Measurements from ENCODE around the gene ARL10.
A peak's percentile ranks its signal among the peaks of the same experiment; 100 is the strongest.

Gene ARL10, protein sequence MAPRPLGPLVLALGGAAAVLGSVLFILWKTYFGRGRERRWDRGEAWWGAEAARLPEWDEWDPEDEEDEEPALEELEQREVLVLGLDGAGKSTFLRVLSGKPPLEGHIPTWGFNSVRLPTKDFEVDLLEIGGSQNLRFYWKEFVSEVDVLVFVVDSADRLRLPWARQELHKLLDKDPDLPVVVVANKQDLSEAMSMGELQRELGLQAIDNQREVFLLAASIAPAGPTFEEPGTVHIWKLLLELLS

DNA sequence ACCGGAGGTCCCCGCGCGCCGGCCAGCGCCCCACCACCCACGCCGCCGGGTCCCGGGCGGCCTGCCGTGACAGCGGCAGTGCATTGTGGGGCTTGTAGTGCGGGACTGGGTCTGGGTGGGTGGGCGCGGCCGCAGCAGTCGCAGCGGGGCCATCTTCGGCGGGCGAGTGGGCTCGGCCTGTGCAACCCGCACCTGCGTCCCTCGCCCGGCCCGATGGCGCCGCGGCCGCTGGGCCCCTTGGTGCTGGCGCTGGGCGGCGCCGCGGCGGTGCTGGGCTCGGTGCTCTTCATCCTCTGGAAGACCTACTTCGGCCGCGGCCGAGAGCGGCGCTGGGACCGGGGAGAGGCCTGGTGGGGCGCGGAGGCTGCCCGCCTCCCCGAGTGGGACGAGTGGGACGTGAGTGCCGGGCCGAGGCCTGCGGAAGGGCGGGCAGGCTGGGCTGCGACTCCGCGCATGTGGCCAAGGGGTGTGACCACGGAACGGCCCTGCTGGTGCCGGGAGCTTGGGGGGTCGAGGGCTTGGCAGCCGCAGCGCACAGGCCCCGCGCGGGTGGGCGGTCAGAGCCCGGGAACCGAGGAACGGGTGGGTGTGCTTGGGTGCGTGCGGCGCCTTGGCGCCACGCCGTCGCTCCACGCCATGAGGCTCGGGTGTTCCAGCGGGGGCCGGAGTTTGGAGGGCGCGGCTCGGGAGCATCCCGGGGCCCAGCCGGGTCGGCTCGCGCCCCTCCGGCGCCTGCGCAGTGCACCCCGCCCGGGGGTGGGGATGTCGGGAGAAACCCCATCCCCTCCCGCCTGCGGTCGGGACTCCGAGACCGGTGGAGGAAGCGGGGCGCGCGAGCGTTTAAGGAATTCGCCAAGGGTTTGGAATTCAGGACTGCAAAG lies at the start of gene ARL10:
ARL10 (plus strand) TSS at position 137 of the 881 bp plus-strand sequence; CDS start at position 214, 77 bp downstream.
- peak; percentile 49 for DNase-seq (ENCODE audit: low spot score)

- no peak for DNase-seq (ENCODE audit: low spot score)
Observed at GRCh38 chr5:176317534-176318374, 47.5 kb upstream of the ARL10 start.

DNA sequence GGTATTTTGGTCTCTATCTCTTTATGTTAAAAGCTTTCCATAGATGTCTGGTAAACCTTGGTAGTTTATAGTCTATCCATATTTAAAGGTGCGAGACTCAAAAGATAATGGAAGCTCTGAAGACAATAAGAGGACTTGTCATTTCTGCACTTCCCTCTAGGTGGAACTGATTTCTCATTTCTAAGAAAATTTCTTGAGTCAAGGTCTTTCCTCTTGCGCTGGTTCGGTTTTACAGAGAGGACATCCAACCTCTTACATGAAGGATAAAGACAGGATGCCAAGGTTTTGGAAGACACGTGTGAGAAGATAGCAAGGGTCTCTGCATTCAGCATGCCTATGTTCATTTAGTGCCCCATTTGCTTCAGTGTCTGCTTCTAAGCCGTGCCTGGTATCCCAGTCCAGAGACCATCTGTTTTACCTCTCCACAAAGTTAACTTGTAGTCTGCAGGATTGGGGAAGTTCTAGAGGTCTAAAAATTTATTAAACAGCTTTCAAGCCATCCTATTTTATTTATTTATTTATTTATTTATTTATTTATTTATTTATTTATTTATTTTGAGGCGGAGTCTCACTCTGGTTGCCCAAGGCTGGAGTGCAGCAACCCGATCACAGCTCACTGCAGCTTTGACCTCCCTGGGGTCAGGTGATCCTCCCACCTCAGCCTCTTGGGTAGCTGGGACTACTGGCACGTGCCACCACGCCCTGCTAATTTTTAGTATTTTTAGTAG lies 45.3 kb upstream of the ARL10 start:
- no peak for DNase-seq (ENCODE audit: low spot score)

- DNase-seq (ENCODE audit: low spot score), result no peak
Observed at GRCh38 chr5:176320577-176320976, 44.7 kb upstream of the ARL10 start.

DNA sequence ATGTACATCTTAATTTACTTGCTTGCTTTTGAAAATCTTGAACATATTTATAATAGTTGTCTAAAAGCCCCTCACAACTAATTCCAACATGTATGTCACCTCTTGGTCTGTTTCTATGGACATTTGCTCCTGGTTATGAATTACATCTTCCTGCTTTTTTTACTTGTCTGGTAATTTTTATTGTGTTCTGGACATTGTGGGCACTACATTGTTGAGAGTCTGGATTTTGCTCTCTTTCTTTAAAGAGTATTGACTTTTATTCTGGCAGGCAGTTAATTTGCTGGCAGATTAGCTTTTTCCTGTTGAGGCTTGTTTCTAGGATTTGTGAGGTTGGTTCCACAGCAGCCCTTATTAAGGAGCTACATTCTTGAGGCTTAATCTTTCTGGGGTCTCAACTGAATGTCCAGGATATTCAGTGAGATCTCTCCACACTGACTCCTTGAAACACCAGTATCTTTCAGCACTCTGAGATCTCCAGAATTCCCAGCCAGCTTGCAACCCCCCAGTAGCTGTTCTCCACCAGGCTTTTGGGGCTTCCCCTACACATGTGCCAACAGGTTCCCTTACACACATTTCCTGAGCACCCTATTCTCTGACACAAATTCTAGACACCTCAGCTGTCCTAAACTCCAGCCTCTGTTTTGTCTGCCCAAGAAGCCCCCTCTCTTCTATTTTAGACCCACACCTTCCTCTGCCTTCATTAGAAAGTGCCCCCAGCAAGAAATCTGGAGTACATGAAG lies 31.1 kb upstream of the ARL10 start:
- DNase-seq (ENCODE audit: low spot score), result no peak

DNA sequence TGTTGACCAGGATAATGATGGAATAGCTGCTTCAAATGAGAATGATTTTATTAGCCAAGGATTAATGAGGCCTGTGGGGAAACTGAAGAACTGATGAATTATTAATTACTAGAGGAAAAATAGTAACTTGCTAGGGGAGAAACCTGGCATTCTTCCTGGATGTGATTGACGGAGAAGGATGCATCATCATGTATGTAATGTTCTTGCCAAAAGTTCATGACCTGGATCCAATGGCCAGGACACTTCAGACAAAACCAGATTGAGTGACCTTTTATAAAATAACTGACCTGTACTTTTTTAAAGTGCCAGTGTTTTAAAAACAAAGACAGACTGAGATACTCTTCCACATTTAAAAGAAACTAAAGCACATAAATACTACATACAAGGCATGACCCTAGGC lies 27.4 kb upstream of the ARL10 start:
- no peak for DNase-seq (ENCODE audit: low spot score)

- DNase-seq (ENCODE audit: low spot score), result no peak
Observed at GRCh38 chr5:176339304-176339703, 26.0 kb upstream of the ARL10 start.

- no peak for DNase-seq (ENCODE audit: low spot score)
Observed at GRCh38 chr5:176341325-176342157, 23.7 kb upstream of the ARL10 start.

- DNase-seq (ENCODE audit: low spot score), result no peak
Observed at GRCh38 chr5:176342158-176342483, 23.2 kb upstream of the ARL10 start.

GRCh38 chr5:176342766-176343458 lies 22.4 kb upstream of the ARL10 start:
- no peak for DNase-seq (ENCODE audit: low spot score)

- DNase-seq (ENCODE audit: low spot score), result no peak
Observed at GRCh38 chr5:176350416-176350815, 14.9 kb upstream of the ARL10 start.

GRCh38 chr5:176352116-176352878 lies 13.0 kb upstream of the ARL10 start:
- DNase-seq (ENCODE audit: low spot score), result no peak

- DNase-seq (ENCODE audit: low spot score), result no peak
Observed at GRCh38 chr5:176353533-176353932, 11.8 kb upstream of the ARL10 start.

DNA sequence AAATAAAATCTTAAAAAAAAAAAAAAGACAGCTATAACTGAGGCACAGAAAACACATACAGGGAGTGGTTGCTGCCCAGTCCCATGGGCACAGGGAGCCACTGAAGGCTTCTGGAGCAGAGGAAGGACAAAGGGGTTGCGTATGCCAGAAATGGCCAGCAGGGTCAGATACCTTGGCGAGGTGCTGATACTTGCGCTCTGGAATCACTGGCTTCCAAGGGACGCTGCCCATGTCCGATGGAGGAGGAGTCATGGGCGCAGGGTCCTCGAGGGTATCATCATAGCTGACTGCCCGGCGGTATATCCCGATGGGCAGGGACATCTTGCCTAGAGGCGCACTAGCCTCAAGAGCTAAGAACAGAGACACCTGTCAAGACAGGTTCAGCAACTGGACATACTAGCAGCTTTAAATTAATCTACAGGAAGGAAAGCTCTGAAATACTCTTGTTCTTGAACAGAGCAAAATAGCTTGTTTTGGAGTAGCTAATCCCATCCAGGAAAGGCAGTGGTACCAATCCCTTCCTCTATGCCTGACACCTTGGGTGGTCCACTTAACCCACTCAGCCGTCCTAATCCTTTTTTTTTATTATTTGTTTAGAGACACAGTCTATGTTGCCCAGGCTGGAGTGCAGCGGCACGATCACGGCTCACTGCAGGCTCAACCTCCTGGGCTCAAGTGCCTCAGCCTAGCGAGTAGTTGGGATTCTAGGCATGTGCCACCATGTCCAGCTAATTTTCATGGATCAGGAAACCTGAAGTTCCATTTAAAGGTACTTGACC lies 9.7 kb upstream of the ARL10 start:
- DNase-seq (ENCODE audit: low spot score), result no peak

DNA sequence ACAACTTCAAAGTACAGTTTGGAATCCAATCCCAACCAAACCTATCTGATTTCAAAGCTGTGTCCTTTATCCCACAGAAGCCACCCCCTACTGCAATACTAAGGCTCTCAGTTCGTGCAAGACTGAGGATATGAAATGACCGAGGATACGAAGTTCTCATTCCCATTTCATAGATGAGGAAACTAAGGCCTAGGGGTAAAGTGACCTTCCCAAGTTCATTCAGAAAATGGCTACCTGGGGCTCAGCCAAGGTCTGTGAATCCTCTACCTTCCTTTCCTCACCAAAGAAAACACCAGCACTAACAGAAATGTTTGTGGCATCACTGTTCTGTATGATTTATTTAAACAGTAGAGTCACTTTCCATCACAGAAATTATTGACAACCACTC lies 9.1 kb upstream of the ARL10 start:
- DNase-seq (ENCODE audit: low spot score), result no peak

GRCh38 chr5:176359658-176360057 lies 5.6 kb upstream of the ARL10 start:
- no peak for DNase-seq (ENCODE audit: low spot score)

GRCh38 chr5:176360894-176361436 lies 4.3 kb upstream of the ARL10 start:
- no peak for DNase-seq (ENCODE audit: low spot score)

Measured in activated CD4-positive, alpha-beta T cell treated with anti-CD3 and anti-CD28 coated beads, Interleukin-2, Interleukin-4, amounts not matched to agents 100 ng/mL and 50 ng/mL, durations not matched to agents 16 hours and 8 hours (primary cell).